Loucy (cell line): ENCODE data around the gene TRIM37.

Experiments
- CTCF ChIP-seq: fragments of 200-600 bp; sonication (generic); conservative IDR thresholded peaks from 2 replicates; pipeline ENCODE4 v1.5.1; 2014; ENCODE audit warnings: mild to moderate bottlenecking, antibody characterized with exemption, low read length
- EZH2phosphoT487 ChIP-seq: fragments of 200-600 bp; IDR thresholded peaks from 2 replicates; pipeline ENCODE4 v1.6.1; 2018; ENCODE audit warnings: antibody characterized with exemption, mild to moderate bottlenecking, moderate library complexity, borderline replicate concordance

DNA sequence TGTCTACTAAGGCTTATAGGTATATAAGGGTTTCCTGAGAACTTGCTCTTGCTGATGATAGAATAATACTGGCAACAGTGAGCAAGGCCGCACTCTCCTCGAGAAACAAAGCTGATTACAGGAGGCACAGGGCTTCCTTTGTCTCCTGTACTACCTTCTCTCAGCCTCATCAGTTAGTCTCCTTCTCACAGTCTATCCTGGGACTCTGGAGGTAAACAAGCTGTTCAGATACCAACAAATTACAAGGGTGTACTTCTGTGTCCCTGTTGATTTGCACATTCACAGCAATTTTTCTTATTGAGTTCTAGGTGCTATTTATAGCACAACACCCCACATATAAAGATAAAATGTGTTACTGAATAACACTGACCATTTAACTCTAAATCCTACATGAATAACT lies 98.7 kb downstream of the TRIM37 start:
- TF ChIP-seq CTCF (no peak), EZH2phosphoT487 (no peak)
